Natural killer cell (primary cell): ENCODE data around the gene NEUROD2. TPM values are rescaled to one million over a fixed set of nuclear protein-coding genes. Genes with fewer than 3 reads are reported as not detected.

Experiments
- ATAC-seq, 3 donors: fragments of 150-1000 bp in 2 of 3; fragments of 200-7000 bp in 1 of 3; cut with Tn5 transposase; 1 replicate in 1 of 3; 2 replicates in 2 of 3; pipeline ENCODE4 v1.10.0; 2021; ENCODE audit warnings: mild to moderate bottlenecking in 2 of 3, moderate library complexity in 2 of 3
- DNase-seq, 2 donors: peaks; one replicate each; pipeline versions ENCODE4 v3.0.0 to v3.0.0-alpha.2; 2013 to 2021; ENCODE audit warnings: mixed read lengths in 1 of 2
- H3K27ac ChIP-seq: one replicate; pipeline ENCODE4 v1.5.1; 2013; ENCODE audit warnings: mild to moderate bottlenecking, low read length
- H3K27me3 ChIP-seq: one replicate; pipeline ENCODE4 v1.6.1; 2013; ENCODE audit warnings: low read length; ENCODE audit not compliant: control insufficient read depth, insufficient read depth
- H3K36me3 ChIP-seq: one replicate; pipeline ENCODE4 v1.6.1; 2013; ENCODE audit warnings: low read length; ENCODE audit not compliant: control insufficient read depth, insufficient read depth
- H3K4me1 ChIP-seq: one replicate; pipeline ENCODE4 v1.6.1; 2013; ENCODE audit warnings: low read length; ENCODE audit not compliant: control insufficient read depth, insufficient read depth
- H3K4me3 ChIP-seq: one replicate; pipeline ENCODE4 v1.5.1; 2013; ENCODE audit warnings: low read length
- H3K9me3 ChIP-seq: one replicate; pipeline ENCODE4 v1.6.1; 2013; ENCODE audit warnings: low read length; ENCODE audit not compliant: control insufficient read depth, insufficient read depth
- H3K27ac Mint-ChIP-seq, 2 donors: one replicate each; pipeline ENCODE4 v1.8.0; 2022; ENCODE audit warnings: mild to moderate bottlenecking in 2 of 2, mixed read lengths in 2 of 2, moderate library complexity in 1 of 2
- H3K27me3 Mint-ChIP-seq, 2 donors: one replicate each; pipeline ENCODE4 v1.8.0; 2022; ENCODE audit warnings: low read depth in 2 of 2, mixed read lengths in 2 of 2
- H3K36me3 Mint-ChIP-seq: one replicate; pipeline ENCODE4 v1.8.0; 2022; ENCODE audit warnings: mixed read lengths
- H3K4me1 Mint-ChIP-seq, 2 donors: one replicate each; pipeline ENCODE4 v1.8.0; 2022; ENCODE audit warnings: mixed read lengths in 2 of 2
- H3K4me3 Mint-ChIP-seq: one replicate; pipeline ENCODE4 v1.8.0; 2022; ENCODE audit warnings: mild to moderate bottlenecking, moderate library complexity, mixed read lengths
- H3K9me3 Mint-ChIP-seq, 2 donors: one replicate each; pipeline ENCODE4 v1.8.0; 2022; ENCODE audit warnings: mixed read lengths in 2 of 2
- CTCF ChIP-seq: fragments of 200-600 bp; IDR thresholded peaks from one replicate; pipeline ENCODE4 v1.8.0; 2022; ENCODE audit warnings: antibody characterized with exemption
- WGBS: methylation state at CpG from one replicate; pipeline ENCODE4 v1.1.7; 2013; ENCODE audit warnings: missing lambda C conversion rate; ENCODE audit not compliant: insufficient coverage; 5-methylcytosine and 5-hydroxymethylcytosine counted together
- intact Hi-C: fragments of 100-400 bp; cut with micrococcal nuclease; formaldehyde crosslinking; loops from one replicate; pipeline ENCODE4 v1.14.2; 2022
- total RNA-seq, 4 donors: library from RNA; stranded (reverse); fragments of 120-200 nt in 1 of 4; gene quantifications; one replicate each; pipeline versions ENCODE4 v1.2.3 to v1.2.4, GENCODE V29; 2013 to 2022

The NEUROD2 gene
- total RNA-seq, 3 donors from 2014 or later (not counting 1 experiment from before 2014, with no cell fraction given): not detected

DNA sequence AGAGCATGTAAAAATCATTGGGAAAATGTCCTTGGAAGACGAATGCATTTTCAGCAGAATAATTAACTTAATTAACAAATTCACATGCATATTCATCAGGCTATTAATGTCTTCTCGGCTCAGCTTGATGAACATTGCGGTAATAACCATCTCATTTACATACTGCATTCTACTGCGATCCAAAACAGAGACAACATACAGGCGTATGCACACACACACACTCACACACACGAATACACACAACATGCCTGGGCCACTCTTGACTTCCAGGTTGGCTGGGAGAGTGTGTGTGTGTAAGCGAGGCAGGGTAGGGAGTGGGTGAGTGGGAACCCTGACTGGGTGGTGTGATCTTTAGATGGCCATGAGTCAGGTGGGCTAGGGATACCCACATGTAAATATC lies 44.7 kb downstream of the NEUROD2 start:
- ATAC-seq (no peak), DNase-seq (no peak)
- Histone ChIP-seq H3K36me3 (peaks cover 30% of the 10 kb centered on the region), H3K4me1 (no peaks in the 10 kb centered on the region), H3K9me3 (no peaks in the 10 kb centered on the region), H3K27ac (no peak overlapping the region), H3K4me3 (no peak overlapping the region), H3K27me3 (no peaks in the 10 kb centered on the region)
- WGBS: 97% methylated on average over 5 of the region's 7 CpGs
- Mint-ChIP-seq H3K36me3 (peaks cover 5% of the 10 kb centered on the region), H3K9me3 (no peaks in the 10 kb centered on the region), H3K27me3 (no peaks in the 10 kb centered on the region), H3K4me1 (peaks cover 0 to 7% of the 10 kb centered on the region in 2 donors), H3K27ac (no peak overlapping the region), H3K4me3 (no peak overlapping the region)
- TF ChIP-seq CTCF: no peak
- intact Hi-C loops: no loop called here

- Histone ChIP-seq H3K36me3 (peaks cover 27% of the 10 kb centered on the region), H3K4me1 (no peaks in the 10 kb centered on the region), H3K9me3 (no peaks in the 10 kb centered on the region), H3K27me3 (no peaks in the 10 kb centered on the region), H3K27ac (no peak overlapping the region), H3K4me3 (no peak overlapping the region)
- Mint-ChIP-seq H3K27ac (no peak overlapping the region), H3K27me3 (no peaks in the 10 kb centered on the region), H3K4me1 (peaks cover 0 to 7% of the 10 kb centered on the region in 2 donors), H3K36me3 (peaks cover 5% of the 10 kb centered on the region), H3K9me3 (no peaks in the 10 kb centered on the region), H3K4me3 (no peak overlapping the region)
- DNase-seq (no peak), ATAC-seq (no peak)
- TF ChIP-seq CTCF: no peak
- WGBS: 91% methylated on average over 1 of the region's 1 CpG
- intact Hi-C loops: no loop called here
These were observed 45.3 kb downstream of the NEUROD2 start for GRCh38 chr17:39562395-39562794.

- H3K27ac Mint-ChIP-seq: no peak overlapping the region
- Histone ChIP-seq H3K4me3 (no peak overlapping the region), H3K36me3 (peaks cover 33% of the 10 kb centered on the region), H3K27ac (no peak overlapping the region), H3K9me3 (no peaks in the 10 kb centered on the region), H3K4me1 (no peaks in the 10 kb centered on the region), H3K27me3 (no peaks in the 10 kb centered on the region)
- H3K4me1 Mint-ChIP-seq: no peaks in the 10 kb centered on the region
- peaks cover 10% of the 10 kb centered on the region for H3K36me3 Mint-ChIP-seq
- H3K27me3 Mint-ChIP-seq: no peaks in the 10 kb centered on the region
- H3K9me3 Mint-ChIP-seq: no peaks in the 10 kb centered on the region
- DNase-seq (no peak), ATAC-seq (no peak)
- intact Hi-C loops: no loop called here
- TF ChIP-seq CTCF: no peak
- WGBS: 100% methylated on average over 1 of the region's 1 CpG
- no peak overlapping the region for H3K4me3 Mint-ChIP-seq
These were observed 51.3 kb downstream of the NEUROD2 start for GRCh38 chr17:39556423-39556822.

DNA sequence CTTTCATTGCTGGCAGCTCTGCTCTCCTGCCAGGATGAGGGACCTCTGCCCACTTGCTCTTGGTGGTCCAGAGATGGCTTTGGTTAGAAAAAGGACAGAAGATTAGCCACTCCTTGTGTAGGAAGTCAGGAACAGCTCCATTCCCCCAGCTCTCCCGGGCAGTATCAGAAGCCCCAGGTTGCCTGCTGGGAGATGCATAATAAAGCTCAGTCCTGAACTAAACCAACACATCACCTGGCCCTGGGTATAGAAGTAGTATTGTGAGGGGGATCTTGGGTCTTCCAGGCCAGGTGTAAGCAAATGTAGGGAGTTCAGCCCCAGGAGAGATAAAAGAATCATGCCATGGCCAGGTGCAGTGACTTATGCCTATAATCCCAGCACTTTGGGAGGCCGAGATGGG lies 52.4 kb downstream of the NEUROD2 start:
- Mint-ChIP-seq H3K9me3 (no peaks in the 10 kb centered on the region), H3K4me3 (no peak overlapping the region), H3K27ac (no peak overlapping the region), H3K36me3 (peaks cover 9% of the 10 kb centered on the region), H3K27me3 (no peaks in the 10 kb centered on the region), H3K4me1 (no peaks in the 10 kb centered on the region)
- no peaks in the 10 kb centered on the region for H3K27me3 ChIP-seq
- no peak overlapping the region for H3K4me3 ChIP-seq
- no peaks in the 10 kb centered on the region for H3K9me3 ChIP-seq
- H3K4me1 ChIP-seq: no peaks in the 10 kb centered on the region
- ATAC-seq (no peak), DNase-seq (no peak)
- TF ChIP-seq CTCF: no peak
- intact Hi-C loops: no loop called here
- no peak overlapping the region for H3K27ac ChIP-seq
- 92% methylated on average over 2 of the region's 2 CpGs for WGBS
- H3K36me3 ChIP-seq: peaks cover 38% of the 10 kb centered on the region
